ENCODE measurements around the gene DNAH11.
"Not testable (repeated sequence)": the region's sequence is repeated elsewhere in the genome, so short reads cannot be mapped to it uniquely, and the experiment has no call there.

Gene DNAH11

GRCh38 chr7:21691146-21691545, 148.3 kb downstream of the DNAH11 start:
- H3K4me1 ChIP-seq (ENCODE audit: insufficient read depth, low read length); H3K27me3 ChIP-seq (ENCODE audit: insufficient read depth, low read length); H3K9me3 ChIP-seq (ENCODE audit: insufficient read depth, low read depth, low read length); H3K9ac ChIP-seq (ENCODE audit: low read depth, low read length); H3K36me3 ChIP-seq (ENCODE audit: insufficient read depth, low read depth, low read length); H3K27ac ChIP-seq (ENCODE audit: low read length); H3K4me3 ChIP-seq (ENCODE audit: low read length): not testable (repeated sequence)

- H3K9me3 ChIP-seq (ENCODE audit: insufficient read depth, low read depth, low read length); H3K36me3 ChIP-seq (ENCODE audit: insufficient read depth, low read depth, low read length); H3K27me3 ChIP-seq (ENCODE audit: insufficient read depth, low read length); H3K4me1 ChIP-seq (ENCODE audit: insufficient read depth, low read length); H3K4me3 ChIP-seq (ENCODE audit: low read length); H3K9ac ChIP-seq (ENCODE audit: low read depth, low read length); H3K27ac ChIP-seq (ENCODE audit: low read length): not testable (repeated sequence)
Measured at GRCh38 chr7:21700587-21700986, 157.7 kb downstream of the DNAH11 start.

GRCh38 chr7:21702303-21702702, 159.5 kb downstream of the DNAH11 start:
- Histone ChIP-seq H3K36me3 (ENCODE audit: insufficient read depth, low read depth, low read length) (no peaks in the 10 kb centered on the region), H3K9me3 (ENCODE audit: insufficient read depth, low read depth, low read length) (no peaks in the 10 kb centered on the region), H3K27ac (ENCODE audit: low read length) (no peak overlapping the region), H3K9ac (ENCODE audit: low read depth, low read length) (no peak overlapping the region), H3K4me1 (ENCODE audit: insufficient read depth, low read length) (no peaks in the 10 kb centered on the region), H3K27me3 (ENCODE audit: insufficient read depth, low read length) (no peaks in the 10 kb centered on the region), H3K4me3 (ENCODE audit: low read length) (no peak overlapping the region)

GRCh38 chr7:21704359-21704758, 161.5 kb downstream of the DNAH11 start:
- Histone ChIP-seq H3K27ac (ENCODE audit: low read length) (no peak overlapping the region), H3K36me3 (ENCODE audit: insufficient read depth, low read depth, low read length) (no peaks in the 10 kb centered on the region), H3K9ac (ENCODE audit: low read depth, low read length) (no peak overlapping the region), H3K9me3 (ENCODE audit: insufficient read depth, low read depth, low read length) (no peaks in the 10 kb centered on the region), H3K4me1 (ENCODE audit: insufficient read depth, low read length) (no peaks in the 10 kb centered on the region), H3K4me3 (ENCODE audit: low read length) (no peak overlapping the region), H3K27me3 (ENCODE audit: insufficient read depth, low read length) (no peaks in the 10 kb centered on the region)

- H3K9me3 ChIP-seq (ENCODE audit: insufficient read depth, low read depth, low read length): no peaks in the 10 kb centered on the region
- H3K4me1 ChIP-seq (ENCODE audit: insufficient read depth, low read length): no peaks in the 10 kb centered on the region
- H3K4me3 ChIP-seq (ENCODE audit: low read length): no peak overlapping the region
Measured at GRCh38 chr7:21706131-21706530, 163.3 kb downstream of the DNAH11 start.

GRCh38 chr7:21707566-21707965, 164.7 kb downstream of the DNAH11 start:
- Histone ChIP-seq H3K4me3 (ENCODE audit: low read length) (no peak overlapping the region), H3K4me1 (ENCODE audit: insufficient read depth, low read length) (no peaks in the 10 kb centered on the region), H3K36me3 (ENCODE audit: insufficient read depth, low read depth, low read length) (no peaks in the 10 kb centered on the region), H3K9ac (ENCODE audit: low read depth, low read length) (no peak overlapping the region), H3K27me3 (ENCODE audit: insufficient read depth, low read length) (no peaks in the 10 kb centered on the region), H3K9me3 (ENCODE audit: insufficient read depth, low read depth, low read length) (no peaks in the 10 kb centered on the region; the same call in 1 of the 2 replicates), H3K27ac (ENCODE audit: low read length) (no peak overlapping the region)

More at GRCh38 chr7:21706131-21706530, 163.3 kb downstream of the DNAH11 start:
- no peaks in the 10 kb centered on the region for H3K27me3 ChIP-seq (ENCODE audit: insufficient read depth, low read length)
- H3K9ac ChIP-seq (ENCODE audit: low read depth, low read length): no peak overlapping the region
- H3K36me3 ChIP-seq (ENCODE audit: insufficient read depth, low read depth, low read length): no peaks in the 10 kb centered on the region
- no peak overlapping the region for H3K27ac ChIP-seq (ENCODE audit: low read length)

GRCh38 chr7:21708096-21708495, 165.3 kb downstream of the DNAH11 start:
- H3K4me1 ChIP-seq (ENCODE audit: insufficient read depth, low read length): no peaks in the 10 kb centered on the region
- H3K36me3 ChIP-seq (ENCODE audit: insufficient read depth, low read depth, low read length): no peaks in the 10 kb centered on the region
- no peaks in the 10 kb centered on the region; the same call in 1 of the 2 replicates for H3K9me3 ChIP-seq (ENCODE audit: insufficient read depth, low read depth, low read length)
- H3K27ac ChIP-seq (ENCODE audit: low read length): no peak overlapping the region
- no peaks in the 10 kb centered on the region for H3K27me3 ChIP-seq (ENCODE audit: insufficient read depth, low read length)
- no peak overlapping the region for H3K9ac ChIP-seq (ENCODE audit: low read depth, low read length)
- H3K4me3 ChIP-seq (ENCODE audit: low read length): no peak overlapping the region

GRCh38 chr7:21717323-21717722, 174.5 kb downstream of the DNAH11 start:
- H3K9ac ChIP-seq (ENCODE audit: low read depth, low read length): no peak overlapping the region
- H3K27ac ChIP-seq (ENCODE audit: low read length): no peak overlapping the region
- no peaks in the 10 kb centered on the region for H3K36me3 ChIP-seq (ENCODE audit: insufficient read depth, low read depth, low read length)
- H3K4me1 ChIP-seq (ENCODE audit: insufficient read depth, low read length): no peaks in the 10 kb centered on the region
- no peaks in the 10 kb centered on the region for H3K27me3 ChIP-seq (ENCODE audit: insufficient read depth, low read length)
- H3K9me3 ChIP-seq (ENCODE audit: insufficient read depth, low read depth, low read length): no peaks in the 10 kb centered on the region
- no peak overlapping the region for H3K4me3 ChIP-seq (ENCODE audit: low read length)

- Histone ChIP-seq H3K36me3 (ENCODE audit: insufficient read depth, low read depth, low read length) (no peaks in the 10 kb centered on the region), H3K4me1 (ENCODE audit: insufficient read depth, low read length) (no peaks in the 10 kb centered on the region), H3K27me3 (ENCODE audit: insufficient read depth, low read length) (no peaks in the 10 kb centered on the region), H3K9me3 (ENCODE audit: insufficient read depth, low read depth, low read length) (no peaks in the 10 kb centered on the region), H3K4me3 (ENCODE audit: low read length) (no peak overlapping the region), H3K27ac (ENCODE audit: low read length) (no peak overlapping the region), H3K9ac (ENCODE audit: low read depth, low read length) (no peak overlapping the region)
Measured at GRCh38 chr7:21718391-21718790, 175.6 kb downstream of the DNAH11 start.

GRCh38 chr7:21719846-21720245, 177.0 kb downstream of the DNAH11 start:
- no peak overlapping the region for H3K9ac ChIP-seq (ENCODE audit: low read depth, low read length)
- H3K9me3 ChIP-seq (ENCODE audit: insufficient read depth, low read depth, low read length): no peaks in the 10 kb centered on the region
- H3K4me3 ChIP-seq (ENCODE audit: low read length): no peak overlapping the region
- H3K4me1 ChIP-seq (ENCODE audit: insufficient read depth, low read length): no peaks in the 10 kb centered on the region
- H3K27me3 ChIP-seq (ENCODE audit: insufficient read depth, low read length): no peaks in the 10 kb centered on the region
- no peaks in the 10 kb centered on the region for H3K36me3 ChIP-seq (ENCODE audit: insufficient read depth, low read depth, low read length)
- H3K27ac ChIP-seq (ENCODE audit: low read length): no peak overlapping the region

GRCh38 chr7:21722371-21722770, 179.5 kb downstream of the DNAH11 start:
- H3K9ac ChIP-seq (ENCODE audit: low read depth, low read length): no peak overlapping the region

GRCh38 chr7:21724562-21724961, 181.7 kb downstream of the DNAH11 start:
- H3K4me3 ChIP-seq (ENCODE audit: low read length): no peak overlapping the region

More at GRCh38 chr7:21722371-21722770, 179.5 kb downstream of the DNAH11 start:
- Histone ChIP-seq H3K27me3 (ENCODE audit: insufficient read depth, low read length) (no peaks in the 10 kb centered on the region), H3K27ac (ENCODE audit: low read length) (no peak overlapping the region), H3K4me1 (ENCODE audit: insufficient read depth, low read length) (no peaks in the 10 kb centered on the region), H3K36me3 (ENCODE audit: insufficient read depth, low read depth, low read length) (no peaks in the 10 kb centered on the region), H3K4me3 (ENCODE audit: low read length) (no peak overlapping the region), H3K9me3 (ENCODE audit: insufficient read depth, low read depth, low read length) (no peaks in the 10 kb centered on the region)

GRCh38 chr7:21730399-21730798, 187.6 kb downstream of the DNAH11 start:
- H3K9ac ChIP-seq (ENCODE audit: low read depth, low read length): no peak overlapping the region
- H3K4me3 ChIP-seq (ENCODE audit: low read length): no peak overlapping the region

More at GRCh38 chr7:21724562-21724961, 181.7 kb downstream of the DNAH11 start:
- no peaks in the 10 kb centered on the region for H3K9me3 ChIP-seq (ENCODE audit: insufficient read depth, low read depth, low read length)
- no peaks in the 10 kb centered on the region for H3K36me3 ChIP-seq (ENCODE audit: insufficient read depth, low read depth, low read length)
- no peaks in the 10 kb centered on the region for H3K4me1 ChIP-seq (ENCODE audit: insufficient read depth, low read length)
- no peaks in the 10 kb centered on the region for H3K27me3 ChIP-seq (ENCODE audit: insufficient read depth, low read length)
- no peak overlapping the region for H3K27ac ChIP-seq (ENCODE audit: low read length)
- no peak overlapping the region for H3K9ac ChIP-seq (ENCODE audit: low read depth, low read length)

More at GRCh38 chr7:21730399-21730798, 187.6 kb downstream of the DNAH11 start:
- Histone ChIP-seq H3K27me3 (ENCODE audit: insufficient read depth, low read length) (no peaks in the 10 kb centered on the region), H3K36me3 (ENCODE audit: insufficient read depth, low read depth, low read length) (no peaks in the 10 kb centered on the region), H3K9me3 (ENCODE audit: insufficient read depth, low read depth, low read length) (no peaks in the 10 kb centered on the region), H3K27ac (ENCODE audit: low read length) (no peak overlapping the region), H3K4me1 (ENCODE audit: insufficient read depth, low read length) (no peaks in the 10 kb centered on the region)
